Mucosa of stomach (tissue), 1 donor: ENCODE measurements around the gene TSPOAP1.

ENCODE experiments used
- H3K27me3 ChIP-seq: one replicate; pipeline ENCODE4 v1.7.0; 2013; ENCODE audit warnings: mild to moderate bottlenecking, low read length; ENCODE audit not compliant: control insufficient read depth, insufficient read depth
- H3K36me3 ChIP-seq: one replicate; pipeline ENCODE4 v1.7.0; 2013; ENCODE audit warnings: low read length; ENCODE audit not compliant: control insufficient read depth, insufficient read depth
- H3K4me1 ChIP-seq: one replicate; pipeline ENCODE4 v1.7.0; 2013; ENCODE audit warnings: mild to moderate bottlenecking, low read length; ENCODE audit not compliant: control insufficient read depth, insufficient read depth
- H3K4me3 ChIP-seq: one replicate; pipeline ENCODE4 v1.7.0; 2013; ENCODE audit warnings: low read length
- H3K9ac ChIP-seq: one replicate; pipeline ENCODE4 v1.7.0; 2013; ENCODE audit warnings: mild to moderate bottlenecking, low read length, moderate library complexity
- H3K9me3 ChIP-seq: one replicate; pipeline ENCODE4 v1.7.0; 2013; ENCODE audit warnings: mild to moderate bottlenecking, low read length, moderate library complexity; ENCODE audit not compliant: control insufficient read depth
- donor health status: Pancreatic carcinoma.

The TSPOAP1 gene

DNA sequence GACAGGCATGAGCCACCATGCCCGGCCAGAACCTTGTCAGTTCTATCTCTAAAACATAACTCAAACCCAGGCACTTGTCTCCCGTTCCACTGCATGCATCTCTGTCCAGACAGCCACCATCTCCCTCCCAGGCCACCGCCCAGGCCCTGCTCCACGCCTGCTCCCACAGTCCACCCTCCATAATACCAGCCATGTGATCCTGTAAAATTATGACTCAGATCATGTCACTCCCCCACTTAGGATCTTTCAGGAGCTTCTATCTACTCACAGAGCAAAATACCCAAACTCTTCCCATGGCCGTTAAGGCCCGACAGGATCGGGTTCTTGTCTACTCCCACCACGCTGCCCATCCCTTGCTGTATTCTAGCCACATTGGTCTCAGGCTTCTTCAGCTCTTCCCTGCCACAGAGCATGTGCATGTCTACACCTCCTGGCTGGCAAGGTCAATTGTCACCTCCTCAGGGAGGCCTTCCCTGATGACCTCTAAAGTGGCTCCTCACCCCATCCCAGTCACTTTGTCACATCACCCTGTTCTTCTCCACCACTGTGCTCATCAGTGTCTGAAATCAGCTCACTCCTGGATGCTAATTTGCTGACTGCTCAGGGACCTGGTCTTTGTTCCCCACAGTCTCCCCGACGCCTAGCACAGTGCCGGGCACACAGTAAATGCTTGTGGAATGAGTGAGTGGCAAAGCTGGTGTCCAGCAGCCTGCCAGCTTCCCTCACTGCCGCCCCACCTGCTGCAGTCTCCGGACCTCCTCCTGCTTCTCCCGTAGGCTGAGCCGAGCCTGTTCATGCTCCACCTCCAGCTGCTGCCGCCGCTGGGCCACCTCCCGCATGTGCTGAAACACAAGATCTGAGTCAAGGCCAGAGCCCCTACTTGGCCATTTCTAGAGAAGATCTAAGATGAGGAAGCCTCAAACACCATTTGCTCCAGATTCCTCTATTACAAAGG, 6.7 kb downstream of the TSPOAP1 start:
- Histone ChIP-seq H3K9me3 (no peaks in the 10 kb centered on the region), H3K9ac (no peak overlapping the region), H3K4me3 (no peak overlapping the region), H3K36me3 (no peaks in the 10 kb centered on the region), H3K4me1 (peaks cover 16% of the 10 kb centered on the region), H3K27me3 (no peaks in the 10 kb centered on the region)

DNA sequence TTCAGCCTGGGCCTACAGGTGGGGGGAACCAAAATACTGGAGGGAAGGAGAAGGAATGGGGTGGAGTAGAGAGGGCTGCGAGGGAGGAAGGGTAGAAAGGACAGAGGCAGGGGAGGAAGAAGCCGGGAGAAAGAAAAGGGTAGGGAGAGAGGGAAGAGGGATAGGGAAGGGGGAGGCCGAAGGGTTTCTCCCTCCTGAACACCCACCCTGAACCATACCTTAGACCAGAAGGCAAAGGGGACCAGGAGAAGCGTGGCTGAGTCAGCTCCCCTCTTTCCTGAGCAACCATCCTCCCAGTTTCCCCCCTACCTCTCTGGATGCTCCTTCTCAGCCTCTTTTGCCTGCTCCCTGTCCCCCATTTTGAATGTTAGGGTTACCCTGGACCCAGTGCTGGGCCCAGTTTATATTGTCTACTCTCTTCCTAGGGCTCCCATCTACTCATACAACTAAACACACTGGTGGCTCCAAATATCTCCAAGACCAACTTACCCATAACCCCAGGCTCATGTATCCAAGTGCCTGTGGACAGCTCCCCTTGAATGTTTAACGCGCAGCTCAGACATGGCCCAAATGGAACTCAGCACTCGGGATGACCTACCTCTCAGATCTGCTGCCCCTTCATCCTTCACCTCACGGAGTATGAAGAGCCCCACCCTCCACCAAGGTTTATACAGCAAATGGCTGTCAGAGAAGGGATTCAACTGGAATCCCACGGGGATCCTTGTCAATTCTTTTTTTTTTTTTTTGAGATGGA, 7.8 kb downstream of the TSPOAP1 start:
- no peak overlapping the region for H3K9ac ChIP-seq
- H3K9me3 ChIP-seq: no peaks in the 10 kb centered on the region
- peaks cover 16% of the 10 kb centered on the region for H3K4me1 ChIP-seq
- H3K36me3 ChIP-seq: no peaks in the 10 kb centered on the region
- no peaks in the 10 kb centered on the region for H3K27me3 ChIP-seq
- H3K4me3 ChIP-seq: no peak overlapping the region

DNA sequence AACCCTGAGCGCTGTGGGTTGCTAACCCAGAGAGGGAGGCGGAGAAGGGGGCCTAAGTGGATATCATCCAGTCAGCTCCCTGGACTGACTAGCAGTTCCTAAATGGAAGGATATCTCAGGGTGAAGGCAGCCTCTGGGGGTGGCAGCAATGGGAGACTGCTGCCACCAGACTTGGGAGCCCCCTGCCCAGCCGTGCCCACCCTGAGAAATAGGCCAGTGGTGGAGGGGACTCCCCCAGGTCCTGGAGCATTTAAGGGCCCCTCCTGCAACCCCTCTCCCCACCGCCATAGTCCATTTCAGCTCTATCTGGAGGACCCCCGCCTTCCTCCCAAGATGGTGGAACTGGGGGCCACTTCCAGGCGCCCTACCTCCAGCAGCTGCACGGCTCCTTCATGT, 8.4 kb downstream of the TSPOAP1 start:
- peaks cover 14% of the 10 kb centered on the region for H3K4me1 ChIP-seq
- no peaks in the 10 kb centered on the region for H3K27me3 ChIP-seq
- H3K4me3 ChIP-seq: no peak overlapping the region
- H3K9ac ChIP-seq: no peak overlapping the region
- H3K36me3 ChIP-seq: no peaks in the 10 kb centered on the region
- H3K9me3 ChIP-seq: no peaks in the 10 kb centered on the region

DNA sequence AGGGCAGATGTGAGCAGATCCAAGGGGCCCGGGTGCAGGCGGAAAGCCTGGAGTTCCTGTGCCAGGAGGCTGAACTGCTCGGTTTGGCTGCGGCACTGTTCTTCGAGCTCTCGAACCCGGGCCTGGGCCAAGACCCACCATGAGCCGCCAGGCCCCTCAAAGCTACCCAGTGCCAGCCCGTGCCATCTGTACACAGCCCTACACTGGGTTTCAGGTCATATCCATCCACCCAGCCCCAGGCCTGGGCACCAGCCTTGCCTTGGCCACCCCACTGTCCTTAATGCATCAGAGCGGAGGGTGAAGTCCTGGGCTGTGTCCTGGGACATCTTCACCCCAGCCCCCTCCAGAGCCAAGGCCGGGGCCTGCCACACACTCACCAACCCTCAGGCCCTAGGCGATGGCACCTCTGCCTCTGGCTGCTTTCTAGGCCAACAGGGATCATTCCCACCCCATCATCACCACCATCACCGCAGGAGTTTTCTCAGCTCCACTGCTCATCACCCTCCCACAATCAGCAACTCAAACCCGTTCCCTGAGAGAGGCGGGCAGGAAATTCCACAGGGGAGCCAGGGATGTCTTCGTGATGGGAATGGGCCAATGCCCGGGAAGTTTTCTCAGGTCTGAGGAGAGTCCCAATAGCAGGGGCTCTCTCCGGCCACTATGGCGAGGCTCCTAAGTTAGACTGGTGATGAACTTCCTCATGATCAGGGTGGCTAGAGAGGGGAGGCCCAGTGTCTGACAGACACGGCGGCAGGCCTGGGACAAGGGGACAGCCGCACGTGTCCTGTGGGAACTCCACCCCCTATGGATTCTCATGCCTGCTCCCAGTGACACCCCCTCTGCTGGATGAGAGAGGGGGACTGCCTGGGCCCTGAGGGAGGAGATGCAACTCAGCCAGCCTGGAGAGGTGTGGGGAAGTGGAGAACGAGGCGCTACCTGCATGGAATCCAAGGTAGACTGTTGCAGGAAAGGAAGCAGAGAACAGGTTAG, 9.1 kb downstream of the TSPOAP1 start:
- Histone ChIP-seq H3K9me3 (no peaks in the 10 kb centered on the region), H3K27me3 (no peaks in the 10 kb centered on the region), H3K36me3 (no peaks in the 10 kb centered on the region), H3K4me1 (peaks cover 11% of the 10 kb centered on the region), H3K4me3 (no peak overlapping the region), H3K9ac (no peak overlapping the region)

DNA sequence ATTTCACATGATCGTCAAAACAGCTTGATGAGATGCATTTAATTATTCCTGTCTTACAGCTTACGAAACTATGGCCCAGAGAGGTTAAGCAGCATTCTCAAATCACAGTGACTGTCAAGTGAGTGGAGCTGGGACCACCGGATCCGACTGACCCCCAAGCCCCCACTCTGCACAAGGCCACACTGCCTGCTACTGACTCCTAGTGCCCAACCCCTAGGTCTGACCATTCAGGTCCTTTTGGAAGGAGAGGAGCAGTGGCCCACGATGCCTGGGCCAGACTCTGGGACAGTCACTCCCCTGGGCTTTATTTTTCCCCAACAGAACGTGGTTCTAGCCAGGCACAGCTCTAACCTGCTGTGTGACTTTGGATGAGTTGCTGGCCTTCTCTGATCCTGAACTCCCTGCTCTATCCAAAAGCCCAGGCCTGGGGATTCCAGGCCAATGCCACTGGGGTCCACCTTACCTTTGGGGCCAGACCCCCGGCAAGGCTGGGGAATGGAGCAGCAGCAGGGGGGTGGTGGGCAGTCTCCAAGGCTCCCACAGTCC, 9.9 kb downstream of the TSPOAP1 start:
- H3K9me3 ChIP-seq: no peaks in the 10 kb centered on the region
- no peaks in the 10 kb centered on the region for H3K27me3 ChIP-seq
- H3K36me3 ChIP-seq: no peaks in the 10 kb centered on the region
- peaks cover 4% of the 10 kb centered on the region for H3K4me1 ChIP-seq
- no peak overlapping the region for H3K9ac ChIP-seq
- H3K4me3 ChIP-seq: no peak overlapping the region

DNA sequence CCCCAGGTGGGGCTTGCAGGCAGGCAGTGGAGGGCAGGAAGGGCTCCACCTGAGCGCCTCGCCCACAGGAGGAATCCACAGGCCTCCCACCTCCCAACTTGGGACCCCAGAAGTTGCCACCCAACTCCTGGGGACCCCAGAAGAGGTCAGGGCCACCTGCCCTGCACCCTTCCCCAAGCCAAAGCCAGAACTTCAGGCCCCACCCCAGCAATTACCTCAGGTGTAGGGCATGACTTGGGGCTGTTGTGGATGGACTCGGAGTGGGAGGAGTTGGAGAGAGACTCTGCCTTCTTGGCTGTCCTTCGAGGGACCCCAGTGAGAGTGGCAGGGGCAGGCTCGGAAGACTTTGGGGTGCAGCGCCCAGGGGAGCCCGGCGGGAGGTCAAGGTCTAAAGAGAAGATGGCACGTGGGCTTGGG, 10.5 kb downstream of the TSPOAP1 start:
- Histone ChIP-seq H3K4me1 (no peaks in the 10 kb centered on the region), H3K36me3 (no peaks in the 10 kb centered on the region), H3K9me3 (no peaks in the 10 kb centered on the region), H3K4me3 (no peak overlapping the region), H3K27me3 (no peaks in the 10 kb centered on the region), H3K9ac (no peak overlapping the region)

DNA sequence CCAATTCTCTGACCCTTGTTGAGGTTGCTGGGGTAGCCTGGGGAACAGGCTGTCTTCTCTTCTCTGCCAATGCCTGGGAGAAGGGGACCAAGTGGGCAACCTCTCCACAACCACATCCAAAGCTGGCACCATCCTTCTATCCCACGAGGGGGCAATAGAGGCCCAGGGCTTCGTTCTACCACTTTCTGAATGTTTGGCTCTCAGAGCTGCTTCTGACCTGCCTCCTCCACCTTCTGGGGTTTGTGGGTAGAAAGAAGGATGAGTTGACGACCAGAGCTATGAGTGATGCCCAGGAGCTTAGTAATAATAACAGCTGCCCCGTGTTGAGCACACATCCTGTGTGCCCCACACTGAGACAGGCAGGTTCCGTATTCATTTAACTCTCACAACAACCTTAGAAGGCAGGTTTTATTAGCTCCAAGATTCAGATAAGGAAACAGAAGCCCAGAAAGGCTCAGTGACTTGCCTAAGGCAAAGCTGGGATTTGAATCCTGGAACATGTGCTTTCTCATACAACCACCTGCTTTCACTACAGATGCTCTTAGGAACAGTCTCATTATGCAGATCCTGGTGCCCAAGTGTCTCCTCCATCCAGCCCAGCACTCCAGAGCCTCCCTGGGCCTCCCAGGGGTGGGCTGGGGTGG, 11.1 kb downstream of the TSPOAP1 start:
- H3K27me3 ChIP-seq: no peaks in the 10 kb centered on the region
- H3K9me3 ChIP-seq: no peaks in the 10 kb centered on the region
- no peaks in the 10 kb centered on the region for H3K36me3 ChIP-seq
- H3K9ac ChIP-seq: no peak overlapping the region
- no peaks in the 10 kb centered on the region for H3K4me1 ChIP-seq
- H3K4me3 ChIP-seq: no peak overlapping the region

DNA sequence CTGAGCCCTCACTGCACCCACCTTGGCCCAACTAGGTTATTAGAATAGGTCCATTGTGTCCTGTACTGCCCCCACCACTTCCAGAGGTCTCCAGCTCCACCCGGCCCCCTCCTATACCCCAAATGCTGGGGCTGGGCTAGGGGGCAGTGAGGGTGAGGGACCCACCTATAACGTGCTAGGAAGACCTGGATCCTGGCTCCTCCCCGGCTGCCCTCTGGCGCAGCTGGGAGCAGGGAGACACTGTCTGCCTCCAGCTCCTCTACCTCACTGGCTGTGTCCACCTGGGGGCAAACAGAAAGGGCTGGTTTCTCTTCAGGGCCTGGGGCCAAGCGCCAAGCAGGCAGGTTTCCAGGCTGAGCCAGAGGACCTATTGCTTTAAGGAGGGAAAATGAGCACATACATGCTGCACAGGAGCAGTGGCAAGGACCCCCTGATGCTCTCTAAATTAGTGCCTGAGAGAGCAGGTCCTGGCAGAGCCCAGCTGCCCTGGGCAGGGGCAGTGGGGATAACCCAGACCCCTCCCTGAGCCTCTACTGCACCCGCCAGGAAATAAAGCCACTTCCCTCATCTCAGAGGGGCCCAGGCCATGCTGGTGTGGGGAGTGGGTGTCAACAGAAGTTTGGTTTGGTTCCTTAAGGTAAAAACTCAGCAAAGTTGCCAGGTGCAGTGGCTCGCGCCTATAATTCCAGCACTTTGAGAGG, 12.2 kb downstream of the TSPOAP1 start:
- Histone ChIP-seq H3K9ac (no peak overlapping the region), H3K9me3 (no peaks in the 10 kb centered on the region), H3K4me3 (no peak overlapping the region), H3K27me3 (no peaks in the 10 kb centered on the region), H3K4me1 (no peaks in the 10 kb centered on the region), H3K36me3 (no peaks in the 10 kb centered on the region)

DNA sequence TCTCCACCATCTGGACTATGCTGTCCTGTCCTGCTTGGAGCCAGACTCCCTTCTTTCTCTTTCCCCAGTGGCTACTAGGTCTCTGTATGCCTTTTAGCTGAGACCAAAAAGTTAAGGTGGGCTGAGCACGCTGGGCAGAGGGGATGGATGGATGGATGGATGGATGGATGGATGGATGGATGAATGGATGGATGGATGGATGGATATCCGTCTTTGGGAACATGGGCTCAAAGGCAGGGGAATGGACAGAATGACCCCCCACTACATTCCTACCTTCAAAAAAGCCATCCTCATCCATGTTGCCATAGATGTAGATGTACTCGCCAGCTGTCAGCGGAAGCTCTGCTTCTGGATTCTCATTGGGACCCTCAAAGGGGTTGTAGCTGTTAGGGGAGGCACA, 12.8 kb downstream of the TSPOAP1 start:
- H3K9ac ChIP-seq: no peak overlapping the region
- no peaks in the 10 kb centered on the region for H3K9me3 ChIP-seq
- no peaks in the 10 kb centered on the region for H3K4me1 ChIP-seq
- no peaks in the 10 kb centered on the region for H3K27me3 ChIP-seq
- no peak overlapping the region for H3K4me3 ChIP-seq
- no peaks in the 10 kb centered on the region for H3K36me3 ChIP-seq

DNA sequence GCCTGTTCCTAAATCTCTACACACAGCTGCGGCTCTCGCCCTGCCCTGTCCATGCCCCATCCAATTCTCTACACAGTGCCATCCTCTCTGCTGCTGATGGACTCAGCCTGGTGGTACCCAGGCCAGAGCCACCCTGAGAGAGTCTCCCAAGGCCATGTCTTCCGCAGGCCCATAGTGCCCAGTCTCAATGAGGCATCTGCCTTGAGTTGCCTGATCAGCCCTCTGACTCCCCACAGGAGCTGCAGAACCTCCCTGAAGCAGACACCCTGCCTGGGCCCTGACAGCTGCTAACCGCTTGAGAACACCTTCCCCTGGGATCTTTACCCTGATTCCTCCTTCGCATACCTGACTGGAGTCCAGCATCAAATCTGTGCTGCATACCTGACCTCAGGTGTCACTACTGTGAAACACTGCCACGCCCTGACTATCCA, 13.3 kb downstream of the TSPOAP1 start:
- no peak overlapping the region for H3K4me3 ChIP-seq
- H3K4me1 ChIP-seq: no peaks in the 10 kb centered on the region
- H3K36me3 ChIP-seq: no peaks in the 10 kb centered on the region
- H3K27me3 ChIP-seq: no peaks in the 10 kb centered on the region
- H3K9me3 ChIP-seq: no peaks in the 10 kb centered on the region
- no peak overlapping the region for H3K9ac ChIP-seq

DNA sequence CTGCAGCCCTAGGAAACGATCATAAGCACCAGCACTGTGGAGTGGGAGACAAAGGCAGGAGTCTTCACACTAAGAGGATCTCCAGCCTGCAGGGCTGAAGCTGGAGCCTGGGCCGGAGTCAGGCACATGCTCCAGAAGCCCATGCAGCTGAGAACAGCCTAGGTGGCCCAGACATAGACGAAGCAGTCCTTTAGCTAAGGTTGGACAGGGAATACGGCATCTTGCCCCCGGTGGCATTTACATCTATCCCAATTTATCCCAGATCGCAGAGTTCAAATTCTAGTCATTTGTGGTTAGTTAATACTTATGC, 13.9 kb downstream of the TSPOAP1 start:
- Histone ChIP-seq H3K36me3 (no peaks in the 10 kb centered on the region), H3K4me3 (no peak overlapping the region), H3K9me3 (no peaks in the 10 kb centered on the region), H3K9ac (no peak overlapping the region), H3K27me3 (no peaks in the 10 kb centered on the region), H3K4me1 (no peaks in the 10 kb centered on the region)
